Muscle of back (tissue), 11 donors: ENCODE results near the gene UQCRQ. TPM values are rescaled to one million over a fixed set of nuclear protein-coding genes. Genes with fewer than 3 reads are reported as not detected.
A peak's percentile ranks its signal among the peaks of the same experiment; 100 is the strongest.
"Not testable (repeated sequence)": the region's sequence is repeated elsewhere in the genome, so short reads cannot be mapped to it uniquely, and the experiment has no call there.

Experiments used
- DNase-seq, 3 donors: peaks; one replicate each; pipeline versions ENCODE4 v3.0.0 to v3.0.0-alpha.2; 2013
- polyA plus RNA-seq, 10 donors: library from polyadenylated mRNA; unstranded; fragments of 120-200 nt; gene quantifications; one replicate each; pipeline ENCODE4 v1.2.1, GENCODE V29; 2013; ENCODE audit not compliant: insufficient read length in 10 of 10

Gene UQCRQ
- polyA plus RNA-seq, 10 donors: 160 to 232 (median 189) TPM

- DNase-seq: peak; percentile 56 to 94 (median 81)
Observed at GRCh38 chr5:132829742-132830435, 36.6 kb upstream of the UQCRQ start.

- peak in 1 of 3 donors; percentile 73 for DNase-seq
Observed at GRCh38 chr5:132830436-132831094, 35.9 kb upstream of the UQCRQ start, which contains the start of gene SHROOM1. Gene SHROOM1, minus strand, starts transcription at chr5:132830647. Its CDS starts 4,507 bp downstream, at chr5:132826140.

DNA sequence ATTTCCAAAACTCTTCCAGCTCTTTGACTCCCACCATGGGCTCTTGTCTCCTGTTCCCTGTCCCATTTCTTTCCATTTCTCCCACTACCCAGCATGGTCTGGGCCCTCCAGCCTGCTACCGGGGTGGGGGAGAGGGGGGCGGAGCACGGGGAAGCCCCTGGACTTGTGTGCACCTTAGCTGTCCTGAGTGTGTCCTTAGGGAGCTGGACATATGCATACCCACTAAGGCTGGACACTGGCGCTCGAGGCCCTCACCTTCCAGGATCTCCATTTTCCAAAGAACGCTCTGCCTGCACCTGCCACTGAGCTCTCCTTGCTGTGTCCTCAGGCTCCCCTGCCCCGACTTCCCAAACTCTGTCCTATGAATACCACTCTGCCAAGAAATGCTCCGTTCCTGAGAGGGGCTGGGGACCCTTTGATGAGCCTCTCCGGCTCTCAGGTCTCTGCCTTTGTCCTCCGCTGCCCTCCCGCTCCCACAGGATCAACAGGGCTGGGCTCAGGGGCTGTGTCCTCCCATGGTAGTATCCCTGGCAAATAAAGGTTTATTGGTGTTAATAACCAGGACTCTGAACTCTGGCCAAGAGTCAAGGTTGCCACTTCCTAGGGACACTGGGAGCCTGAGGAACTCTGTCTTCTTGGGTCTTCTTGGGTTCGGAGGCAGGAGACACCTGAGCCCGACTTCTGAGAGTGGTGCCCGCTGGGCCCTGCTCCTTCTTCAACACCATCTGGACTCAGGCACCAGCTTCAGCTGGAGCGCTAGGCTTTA lies 35.2 kb upstream of the UQCRQ start:
- no peak for DNase-seq

DNA sequence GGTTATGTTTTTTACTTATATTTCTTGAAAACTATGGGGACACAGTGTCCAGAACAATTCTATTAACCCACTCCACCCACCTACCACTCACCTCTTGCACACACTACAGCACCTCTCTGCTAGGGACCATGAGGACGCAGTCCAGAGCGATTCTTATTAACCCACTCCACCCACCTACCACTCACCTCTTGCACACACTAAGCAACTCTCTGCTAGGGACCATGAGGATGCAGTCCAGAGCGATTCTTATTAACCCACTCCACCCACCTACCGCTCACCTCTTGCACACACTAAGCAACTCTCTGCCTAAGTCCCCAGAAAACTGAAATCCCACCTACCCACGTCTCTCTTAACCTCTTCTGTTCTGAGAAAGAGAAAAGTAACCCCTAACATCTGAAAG lies 33.8 kb upstream of the UQCRQ start:
- no peak for DNase-seq

DNA sequence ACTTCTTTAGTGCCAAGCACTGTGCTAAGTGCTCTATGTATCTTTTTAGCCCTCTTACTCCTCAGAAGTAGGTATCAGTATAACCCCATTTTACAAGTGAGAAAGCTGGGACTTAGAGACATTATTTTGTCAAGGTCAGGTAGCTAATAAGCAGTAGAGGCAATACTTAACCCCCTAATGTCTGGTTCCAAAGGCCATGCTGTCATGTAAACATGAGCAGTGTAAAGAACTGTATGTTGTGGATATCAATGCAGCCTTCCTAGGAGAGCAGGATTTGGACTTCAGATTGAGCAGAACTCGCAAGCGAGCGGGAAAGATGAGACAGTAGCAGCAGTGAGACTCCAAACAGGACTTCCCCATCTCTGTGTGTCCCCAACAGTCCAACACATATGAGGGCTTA lies 32.4 kb upstream of the UQCRQ start:
- no peak for DNase-seq

DNA sequence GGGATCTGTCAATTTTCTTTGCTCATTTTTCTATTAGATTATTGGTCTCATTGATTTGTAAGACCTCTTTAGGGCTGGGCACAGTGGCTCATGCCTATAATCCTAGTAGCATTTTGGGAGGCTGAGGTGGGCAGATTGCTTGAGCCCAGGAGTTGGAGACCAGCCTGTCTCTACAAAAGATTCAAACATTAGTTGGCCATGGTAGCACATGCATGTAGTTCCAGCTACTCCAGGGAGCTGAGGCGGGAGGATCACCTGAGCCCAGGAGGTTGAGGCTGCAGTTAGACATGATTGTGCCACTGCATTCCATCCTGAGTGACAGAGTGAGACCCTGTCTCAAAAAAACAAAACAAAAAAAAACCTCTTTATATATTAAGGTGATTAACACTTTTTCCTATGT lies 29.6 kb upstream of the UQCRQ start:
- DNase-seq: no peak

- DNase-seq: no peak
Observed at GRCh38 chr5:132837868-132838267, 28.6 kb upstream of the UQCRQ start.

DNA sequence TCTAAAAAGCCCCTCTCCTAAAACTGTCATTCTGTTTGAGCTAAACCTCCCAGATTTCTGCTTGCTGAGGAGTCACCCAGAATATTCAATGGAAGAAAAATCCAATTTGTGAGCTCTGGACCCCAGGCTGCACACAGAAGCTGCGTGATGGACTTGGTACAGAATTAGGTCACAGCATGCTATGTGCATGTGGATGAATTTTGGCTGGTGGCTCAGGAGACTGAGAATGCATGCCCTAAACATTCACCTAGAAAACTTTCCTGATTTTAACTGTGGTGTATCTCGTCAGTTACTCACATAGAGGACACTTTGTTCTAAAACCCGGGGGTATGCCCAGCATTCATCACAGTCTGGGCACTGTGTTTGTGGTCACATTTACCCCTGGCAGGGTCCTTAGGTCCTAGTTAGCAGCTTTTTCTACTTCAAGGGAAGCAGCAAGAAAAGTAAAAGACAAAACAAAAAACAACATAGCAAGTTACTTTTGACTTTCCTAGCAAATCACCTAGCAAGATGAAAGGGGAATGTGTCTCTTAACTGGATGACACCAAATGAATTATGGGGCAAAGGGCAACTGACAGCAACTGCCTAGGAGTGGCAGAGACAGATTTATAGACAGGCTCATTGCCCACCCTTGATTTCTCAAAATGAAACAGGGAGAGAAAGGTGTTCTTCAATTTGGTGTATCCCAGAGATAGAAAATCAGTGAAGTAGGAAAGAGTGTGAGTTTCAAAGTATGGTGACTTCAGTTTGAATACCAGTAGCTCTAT lies 27.7 kb upstream of the UQCRQ start:
- DNase-seq: no peak

- DNase-seq: no peak
Observed at GRCh38 chr5:132839426-132840301, 26.8 kb upstream of the UQCRQ start.

- no peak for DNase-seq
Observed at GRCh38 chr5:132840313-132840712, 26.1 kb upstream of the UQCRQ start.

DNA sequence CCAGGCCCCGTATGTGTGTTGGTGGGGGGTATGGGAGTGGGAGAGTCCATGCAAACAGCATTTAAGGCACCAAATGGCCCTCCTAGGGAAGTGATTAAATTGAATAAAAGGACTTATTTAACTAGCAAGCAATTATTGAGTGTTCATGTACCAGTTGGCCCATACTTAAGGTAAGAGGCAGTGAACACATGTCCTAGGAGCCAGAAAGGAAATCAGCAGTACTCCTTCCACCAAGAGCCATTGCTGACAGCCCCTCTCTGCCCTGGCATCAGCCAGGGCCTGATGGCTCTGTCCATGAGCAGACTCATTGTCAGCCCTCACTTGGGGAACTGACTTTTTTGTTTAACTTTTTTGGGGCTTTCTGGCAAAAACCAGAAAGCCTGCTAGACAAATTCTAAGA lies 25.5 kb upstream of the UQCRQ start:
- no peak for DNase-seq

DNA sequence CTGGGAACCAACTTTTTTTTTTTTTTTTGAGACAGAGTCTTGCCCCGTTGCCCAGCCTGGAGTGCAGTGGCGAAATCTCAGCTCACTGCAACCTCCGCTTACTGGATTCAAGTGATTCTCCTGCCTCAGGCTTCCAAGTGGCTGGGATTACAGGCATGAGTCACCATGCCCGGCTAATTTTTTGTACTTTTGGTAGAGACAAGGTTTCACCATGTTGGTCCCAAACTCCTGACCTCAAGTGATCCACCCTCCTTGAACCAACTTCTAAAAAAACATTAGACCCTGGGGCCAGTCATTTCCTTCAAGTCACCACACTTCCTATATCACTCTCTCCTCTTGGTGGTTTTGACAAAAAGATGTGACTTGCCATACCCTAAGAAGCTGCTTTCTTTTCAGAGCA lies 25.1 kb upstream of the UQCRQ start:
- no peak for DNase-seq

GRCh38 chr5:132848270-132848669 lies 18.2 kb upstream of the UQCRQ start:
- DNase-seq: no peak

GRCh38 chr5:132849347-132849746 lies 17.1 kb upstream of the UQCRQ start:
- DNase-seq: no peak

GRCh38 chr5:132850066-132850465 lies 16.4 kb upstream of the UQCRQ start:
- no peak for DNase-seq

DNA sequence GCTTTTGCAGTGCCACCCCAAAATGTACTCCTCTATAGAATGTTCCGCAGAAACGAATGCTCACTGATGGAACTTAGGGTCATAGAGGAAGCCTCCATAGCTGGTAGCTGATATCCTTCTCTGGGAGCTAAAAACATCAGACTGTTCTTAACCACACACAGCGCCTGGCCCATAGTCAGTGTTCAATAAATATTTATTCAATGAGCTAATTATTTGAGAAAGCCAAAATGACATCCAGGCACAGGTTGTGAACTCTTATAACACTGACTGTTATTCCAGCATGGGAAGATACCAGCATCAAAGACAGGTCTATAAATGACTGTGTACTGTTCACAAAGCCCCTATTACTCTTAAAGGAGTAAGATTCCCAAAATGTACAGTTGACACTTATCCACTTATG lies 13.1 kb upstream of the UQCRQ start:
- DNase-seq: no peak

GRCh38 chr5:132853790-132854189 lies 12.7 kb upstream of the UQCRQ start:
- DNase-seq: no peak

- DNase-seq: no peak
Observed at GRCh38 chr5:132854301-132854700, 12.1 kb upstream of the UQCRQ start.

DNA sequence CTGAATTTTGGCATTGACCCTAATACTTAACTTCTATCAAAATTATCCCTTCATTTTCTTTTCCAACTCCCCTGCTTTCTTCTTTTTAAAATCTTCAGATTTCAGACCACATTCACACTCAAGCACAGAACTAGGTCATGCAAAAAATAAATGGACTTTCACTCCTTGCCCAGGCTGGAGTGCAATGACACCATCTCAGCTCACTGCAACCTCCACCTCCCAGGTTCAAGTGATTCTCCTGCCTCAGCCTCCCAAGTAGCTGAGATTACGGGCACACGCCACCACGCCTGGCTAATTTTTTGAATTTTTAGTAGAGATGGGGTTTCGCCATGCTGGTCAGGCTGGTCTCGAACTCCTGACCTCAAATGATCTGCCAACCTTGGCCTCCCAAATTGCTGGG lies 11.4 kb upstream of the UQCRQ start:
- DNase-seq: not testable (repeated sequence)

- no peak for DNase-seq
Observed at GRCh38 chr5:132856011-132856410, 10.4 kb upstream of the UQCRQ start.

DNA sequence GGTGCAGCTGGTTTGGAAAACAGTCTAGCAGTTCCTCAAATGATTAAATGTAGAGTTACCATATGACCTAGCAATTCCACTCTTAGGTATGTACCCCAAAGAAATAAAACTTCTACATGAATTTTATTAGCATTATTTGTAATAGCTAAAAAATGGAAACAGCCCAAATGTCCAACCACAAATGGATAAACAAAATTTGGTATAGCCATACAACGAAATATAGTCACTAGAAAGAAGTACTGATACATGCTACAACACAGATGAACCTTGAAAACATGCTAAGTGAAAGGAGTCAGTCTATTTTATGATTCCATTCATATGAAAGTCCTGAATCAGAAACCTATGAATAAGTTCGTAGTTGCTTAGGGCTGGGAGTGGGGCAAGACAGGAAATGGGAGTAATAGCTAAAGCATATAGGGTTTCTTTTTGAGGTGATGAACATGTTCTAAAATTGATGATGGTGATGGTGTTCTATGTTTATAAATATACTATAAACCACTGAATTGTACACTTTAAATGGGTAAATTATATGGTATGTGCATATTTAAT lies 6.5 kb upstream of the UQCRQ start:
- DNase-seq: no peak
